Mesothelial cell of epicardium (in vitro differentiated cells): ENCODE data around the gene NEK6. TPM values are rescaled to one million over a fixed set of nuclear protein-coding genes. Genes with fewer than 3 reads are reported as not detected.

Experiments used
- DNase-seq, 2 experiments: peaks; one replicate each; pipeline ENCODE4 v3.0.0; 2021; ENCODE audit warnings: low spot score in 2 of 2; ENCODE audit not compliant: unreplicated experiment in 2 of 2
- H3K27ac Mint-ChIP-seq: 2 replicates; pipeline ENCODE4 v1.8.0; 2021; ENCODE audit warnings: mixed read lengths
- H3K27me3 Mint-ChIP-seq: 2 replicates; pipeline ENCODE4 v1.8.0; 2021; ENCODE audit warnings: low read depth, mixed read lengths
- H3K36me3 Mint-ChIP-seq: 2 replicates; pipeline ENCODE4 v1.8.0; 2021; ENCODE audit warnings: mixed read lengths
- H3K4me1 Mint-ChIP-seq: 2 replicates; pipeline ENCODE4 v1.8.0; 2021; ENCODE audit warnings: mixed read lengths
- H3K4me3 Mint-ChIP-seq: 2 replicates; pipeline ENCODE4 v1.8.0; 2021; ENCODE audit warnings: mild to moderate bottlenecking, moderate library complexity, mixed read lengths
- H3K9me3 Mint-ChIP-seq: 2 replicates; pipeline ENCODE4 v1.8.0; 2021; ENCODE audit warnings: mixed read lengths
- total RNA-seq: library from RNA; stranded (reverse); gene quantifications from 3 replicates; pipeline ENCODE4 v1.2.1, GENCODE V29; 2021
- TF ChIP-seq, protein P1 (sequence below): fragments of 200-600 bp; sonication (generic); IDR thresholded peaks from one replicate; pipeline ENCODE4 v1.5.0; 2021; ENCODE audit warnings: antibody characterized with exemption; ENCODE audit not compliant: unreplicated experiment

The NEK6 gene
- total RNA-seq, 1 donor from 2014 or later: 42.9 TPM

DNA sequence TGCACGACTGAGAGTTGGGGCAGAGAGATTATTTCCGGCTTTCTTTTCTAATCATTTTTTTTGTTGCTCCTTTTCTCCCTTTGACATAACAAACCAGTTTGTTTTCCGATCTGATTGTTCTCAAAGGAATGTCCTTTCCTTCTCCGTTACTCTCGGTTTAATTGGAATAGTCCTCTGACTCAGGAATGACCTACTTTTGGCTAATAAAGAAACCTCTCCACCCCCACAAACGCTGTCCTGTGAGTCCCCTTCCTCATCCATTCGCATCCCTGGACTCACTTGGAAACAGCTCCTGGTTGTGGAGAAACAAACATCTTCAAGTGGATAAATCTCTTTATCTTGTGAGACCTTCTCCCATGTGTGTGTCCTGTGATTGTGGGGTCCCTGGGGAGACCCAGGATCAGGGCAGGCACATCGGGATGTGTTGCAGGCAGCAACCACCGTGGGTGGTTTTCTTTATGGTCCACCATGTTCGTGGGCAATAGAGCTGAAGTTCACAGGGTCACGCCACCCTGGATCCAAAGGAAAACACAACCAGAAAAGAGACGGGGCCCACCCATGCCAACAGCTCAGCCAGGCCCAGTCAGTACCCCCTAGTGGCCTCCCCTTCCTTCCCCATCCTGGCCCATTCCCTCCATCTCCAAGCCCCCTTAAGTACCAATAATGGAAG is 45.2 kb upstream of the NEK6 start:
- DNase-seq: no peak
- Mint-ChIP-seq H3K4me1 (peaks cover 7% of the 10 kb centered on the region), H3K27ac (no peak overlapping the region), H3K4me3 (no peak overlapping the region), H3K9me3 (no peaks in the 10 kb centered on the region), H3K36me3 (no peaks in the 10 kb centered on the region), H3K27me3 (peaks cover 2% of the 10 kb centered on the region)
- TF ChIP-seq, protein P1, sequence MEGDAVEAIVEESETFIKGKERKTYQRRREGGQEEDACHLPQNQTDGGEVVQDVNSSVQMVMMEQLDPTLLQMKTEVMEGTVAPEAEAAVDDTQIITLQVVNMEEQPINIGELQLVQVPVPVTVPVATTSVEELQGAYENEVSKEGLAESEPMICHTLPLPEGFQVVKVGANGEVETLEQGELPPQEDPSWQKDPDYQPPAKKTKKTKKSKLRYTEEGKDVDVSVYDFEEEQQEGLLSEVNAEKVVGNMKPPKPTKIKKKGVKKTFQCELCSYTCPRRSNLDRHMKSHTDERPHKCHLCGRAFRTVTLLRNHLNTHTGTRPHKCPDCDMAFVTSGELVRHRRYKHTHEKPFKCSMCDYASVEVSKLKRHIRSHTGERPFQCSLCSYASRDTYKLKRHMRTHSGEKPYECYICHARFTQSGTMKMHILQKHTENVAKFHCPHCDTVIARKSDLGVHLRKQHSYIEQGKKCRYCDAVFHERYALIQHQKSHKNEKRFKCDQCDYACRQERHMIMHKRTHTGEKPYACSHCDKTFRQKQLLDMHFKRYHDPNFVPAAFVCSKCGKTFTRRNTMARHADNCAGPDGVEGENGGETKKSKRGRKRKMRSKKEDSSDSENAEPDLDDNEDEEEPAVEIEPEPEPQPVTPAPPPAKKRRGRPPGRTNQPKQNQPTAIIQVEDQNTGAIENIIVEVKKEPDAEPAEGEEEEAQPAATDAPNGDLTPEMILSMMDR: no peak

DNA sequence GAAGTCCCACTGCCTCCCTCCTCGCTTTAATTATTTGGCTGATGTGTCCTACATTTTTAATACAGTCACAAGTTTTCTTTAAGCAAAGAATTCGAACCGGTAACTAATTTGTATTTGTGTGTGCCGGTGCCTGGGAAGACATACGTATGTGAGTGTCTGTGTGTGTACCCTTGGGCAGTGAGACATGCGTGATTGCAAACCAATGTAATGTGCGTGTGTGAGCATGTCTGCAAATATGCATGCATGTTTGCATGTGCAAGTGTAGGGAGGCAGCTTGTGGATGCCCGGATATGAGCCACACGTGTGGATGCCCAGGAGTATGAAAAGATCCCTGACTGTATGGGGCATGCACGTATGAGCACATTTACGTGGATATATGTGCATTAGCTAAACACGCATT is 44.4 kb upstream of the NEK6 start:
- Mint-ChIP-seq H3K4me3 (no peak overlapping the region), H3K4me1 (peaks cover 7% of the 10 kb centered on the region), H3K36me3 (no peaks in the 10 kb centered on the region), H3K9me3 (no peaks in the 10 kb centered on the region), H3K27ac (no peak overlapping the region), H3K27me3 (peaks cover 2% of the 10 kb centered on the region)
- no peak for DNase-seq
- TF ChIP-seq, protein P1: no peak

DNA sequence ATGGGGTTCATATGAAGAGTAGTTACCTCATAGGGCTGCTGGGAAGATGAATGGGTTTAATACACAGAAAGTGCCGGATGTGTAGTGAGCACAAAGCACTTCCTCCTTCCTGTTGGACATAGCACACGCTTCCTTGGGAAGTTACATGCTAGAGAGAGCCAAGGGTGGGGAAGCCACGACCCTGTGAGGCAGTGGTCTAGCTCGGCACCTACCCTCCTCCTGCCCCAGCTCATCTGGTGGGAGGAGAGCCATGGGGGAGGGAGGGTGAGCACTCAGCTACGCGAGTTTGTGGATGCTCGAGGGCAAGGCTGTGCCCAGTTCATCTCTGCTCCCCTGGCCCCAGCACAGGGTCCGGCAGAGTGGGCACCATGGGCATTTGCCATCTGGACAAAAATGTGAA is 43.6 kb upstream of the NEK6 start:
- no peak for DNase-seq
- TF ChIP-seq, protein P1: no peak
- Mint-ChIP-seq H3K27me3 (no peaks in the 10 kb centered on the region), H3K4me3 (no peak overlapping the region), H3K4me1 (peaks cover 7% of the 10 kb centered on the region), H3K9me3 (no peaks in the 10 kb centered on the region), H3K27ac (no peak overlapping the region), H3K36me3 (no peaks in the 10 kb centered on the region)

DNA sequence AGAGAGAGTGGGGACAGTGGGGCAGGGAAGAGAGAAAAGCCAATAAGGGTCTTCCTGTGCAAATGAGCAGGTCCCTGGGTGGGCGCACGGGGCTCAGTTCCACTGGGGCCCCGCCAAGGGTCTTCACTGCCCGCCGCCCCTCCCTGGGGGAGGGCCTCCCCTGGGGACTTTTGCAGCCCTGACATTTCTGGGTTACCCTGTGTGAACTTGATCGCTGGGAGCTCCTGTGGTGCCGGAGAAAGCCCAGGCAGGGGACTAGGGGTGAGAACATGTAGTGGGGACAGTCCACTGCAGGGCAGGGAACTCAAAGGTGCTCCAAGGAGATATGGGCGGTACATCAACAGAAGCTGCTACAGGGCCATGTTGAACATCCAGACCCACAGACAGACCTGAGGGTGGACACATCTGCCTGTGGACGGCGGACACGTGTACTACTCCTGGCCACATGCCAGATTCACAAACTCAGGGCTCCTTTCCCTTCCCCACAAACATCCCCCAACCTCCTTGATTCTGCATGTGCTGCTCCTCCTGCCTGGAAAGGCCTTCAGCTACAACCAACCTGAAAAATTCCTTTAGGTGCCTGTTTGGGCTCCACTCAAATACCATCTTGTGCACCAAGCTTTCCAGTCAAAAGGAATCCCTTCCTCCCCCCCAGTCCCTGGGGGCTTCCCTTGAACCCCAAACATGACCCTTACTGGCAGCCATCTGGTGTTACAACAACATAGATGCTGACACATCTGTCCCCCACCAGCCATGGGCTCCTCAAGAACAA is 43.0 kb upstream of the NEK6 start:
- peaks cover 7% of the 10 kb centered on the region for H3K4me1 Mint-ChIP-seq
- H3K27ac Mint-ChIP-seq: no peak overlapping the region
- no peaks in the 10 kb centered on the region for H3K27me3 Mint-ChIP-seq
- TF ChIP-seq, protein P1: no peak
- no peak overlapping the region for H3K4me3 Mint-ChIP-seq
- DNase-seq: no peak
- H3K9me3 Mint-ChIP-seq: no peaks in the 10 kb centered on the region
- no peaks in the 10 kb centered on the region for H3K36me3 Mint-ChIP-seq

DNA sequence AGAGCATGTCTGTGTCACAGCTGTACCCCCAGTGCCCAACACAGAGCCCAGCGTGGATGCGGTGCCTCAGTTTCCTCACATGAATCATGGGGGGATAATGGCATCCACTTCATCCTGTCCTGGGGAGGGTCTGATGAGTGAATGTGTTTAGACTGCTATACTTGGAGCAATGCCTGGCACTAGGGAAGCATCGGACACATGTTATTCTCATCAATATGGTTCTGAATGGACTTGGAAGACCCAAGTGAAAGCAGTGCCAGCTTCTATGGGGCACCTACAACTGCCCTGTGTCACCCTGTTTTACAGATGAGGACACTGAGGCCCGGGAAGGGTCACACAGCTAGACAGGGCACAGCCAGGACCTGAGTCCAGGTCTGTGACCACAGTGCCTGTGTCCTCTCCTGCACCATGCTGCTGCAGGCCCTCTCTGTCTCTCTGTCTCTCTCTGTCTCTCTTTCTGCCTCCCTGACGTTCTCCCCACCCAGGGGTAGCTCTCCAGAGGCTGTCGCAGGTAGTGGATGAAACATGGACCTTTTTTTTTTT is 42.3 kb upstream of the NEK6 start:
- DNase-seq: no peak

More for the DNA sequence above, 42.3 kb upstream of the NEK6 start:
- H3K27me3 Mint-ChIP-seq: no peaks in the 10 kb centered on the region
- H3K9me3 Mint-ChIP-seq: no peaks in the 10 kb centered on the region
- H3K27ac Mint-ChIP-seq: no peak overlapping the region
- peaks cover 7% of the 10 kb centered on the region for H3K4me1 Mint-ChIP-seq
- H3K36me3 Mint-ChIP-seq: no peaks in the 10 kb centered on the region
- no peak overlapping the region for H3K4me3 Mint-ChIP-seq
- TF ChIP-seq, protein P1: no peak
